ENCODE data around the gene PPME1. TPM values are rescaled to one million over a fixed set of nuclear protein-coding genes. Genes with fewer than 3 reads are reported as not detected.

Gene PPME1
- total and polyA plus RNA-seq, 2 donors (not counting 1 experiment from before 2014, with no cell fraction given): 11.2 to 23.6 TPM

GRCh38 chr11:74288161-74288560 is 117.1 kb downstream of the PPME1 start:
- H3K4me3 Mint-ChIP-seq: no peak overlapping the region
- Histone ChIP-seq H2AFZ (ENCODE audit: insufficient read depth, low read depth, low read length, poor library complexity, severe bottlenecking) (no peak overlapping the region), H3K27me3 (replicated peaks in 1 of 4; ENCODE audit: control extremely low read depth in 1 of 4, control insufficient read depth in 3 of 4, insufficient read depth in 4 of 4, low read length in 3 of 4) (peaks cover 0 to 3% (median 0%) of the 10 kb centered on the region in 4 experiments), H3K4me2 (replicated peaks; ENCODE audit: low read depth, low read length, poor library complexity, severe bottlenecking) (no peak overlapping the region), H3K9ac (ENCODE audit: low read length) (no peak overlapping the region), H3K27ac (ENCODE audit: low read length in 2 of 2) (no peak overlapping the region), H3K36me3 (replicated peaks in 1 of 2; ENCODE audit: control extremely low read depth in 1 of 2, control insufficient read depth in 1 of 2, extremely low read depth in 1 of 2, insufficient read depth in 2 of 2, low read length in 1 of 2) (no peaks in the 10 kb centered on the region), H3K79me2 (ENCODE audit: control insufficient read depth, insufficient read depth, low read length) (no peaks in the 10 kb centered on the region), H3K9me3 (ENCODE audit: control extremely low read depth in 1 of 3, control insufficient read depth in 2 of 3, insufficient read depth in 1 of 3, low read length in 2 of 3) (no peaks in the 10 kb centered on the region), H4K20me1 (ENCODE audit: control insufficient read depth, insufficient read depth, low read length, poor library complexity, severe bottlenecking) (no peaks in the 10 kb centered on the region), H3K4me3 (ENCODE audit: control extremely low read depth in 1 of 5, extremely low read depth in 1 of 5, insufficient read depth in 1 of 5, low read depth in 2 of 5, low read length in 4 of 5) (no peak overlapping the region), H3K4me1 (ENCODE audit: control insufficient read depth in 2 of 2, insufficient read depth in 2 of 2, low read length in 2 of 2) (no peaks in the 10 kb centered on the region)
- DNase-seq: no peak
- no peak overlapping the region for H3K27ac Mint-ChIP-seq
- CTCF ChIA-PET: no interaction called here
- no peak for ATAC-seq (ENCODE audit: low read depth)
- no CpG with 5 or more reads among the region's 1 CpG for WGBS (ENCODE audit: insufficient coverage)
- no peak for TF ChIP-seq EZH2 (IDR thresholded peaks at IDR 0.05; ENCODE audit: borderline replicate concordance, insufficient read depth, low read depth, low read length, poor library complexity, severe bottlenecking)
- TF ChIP-seq, protein P1, sequence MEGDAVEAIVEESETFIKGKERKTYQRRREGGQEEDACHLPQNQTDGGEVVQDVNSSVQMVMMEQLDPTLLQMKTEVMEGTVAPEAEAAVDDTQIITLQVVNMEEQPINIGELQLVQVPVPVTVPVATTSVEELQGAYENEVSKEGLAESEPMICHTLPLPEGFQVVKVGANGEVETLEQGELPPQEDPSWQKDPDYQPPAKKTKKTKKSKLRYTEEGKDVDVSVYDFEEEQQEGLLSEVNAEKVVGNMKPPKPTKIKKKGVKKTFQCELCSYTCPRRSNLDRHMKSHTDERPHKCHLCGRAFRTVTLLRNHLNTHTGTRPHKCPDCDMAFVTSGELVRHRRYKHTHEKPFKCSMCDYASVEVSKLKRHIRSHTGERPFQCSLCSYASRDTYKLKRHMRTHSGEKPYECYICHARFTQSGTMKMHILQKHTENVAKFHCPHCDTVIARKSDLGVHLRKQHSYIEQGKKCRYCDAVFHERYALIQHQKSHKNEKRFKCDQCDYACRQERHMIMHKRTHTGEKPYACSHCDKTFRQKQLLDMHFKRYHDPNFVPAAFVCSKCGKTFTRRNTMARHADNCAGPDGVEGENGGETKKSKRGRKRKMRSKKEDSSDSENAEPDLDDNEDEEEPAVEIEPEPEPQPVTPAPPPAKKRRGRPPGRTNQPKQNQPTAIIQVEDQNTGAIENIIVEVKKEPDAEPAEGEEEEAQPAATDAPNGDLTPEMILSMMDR (IDR thresholded peaks at IDR 0.05): no peak
- intact Hi-C loops (cut with micrococcal nuclease): no loop called here
- H3K27me3 Mint-ChIP-seq: peaks cover 14% of the 10 kb centered on the region
- H3K4me1 Mint-ChIP-seq: no peaks in the 10 kb centered on the region
- H3K9me3 Mint-ChIP-seq (ENCODE audit: insufficient read depth): no peaks in the 10 kb centered on the region
- POLR2A ChIA-PET: no interaction called here

DNA sequence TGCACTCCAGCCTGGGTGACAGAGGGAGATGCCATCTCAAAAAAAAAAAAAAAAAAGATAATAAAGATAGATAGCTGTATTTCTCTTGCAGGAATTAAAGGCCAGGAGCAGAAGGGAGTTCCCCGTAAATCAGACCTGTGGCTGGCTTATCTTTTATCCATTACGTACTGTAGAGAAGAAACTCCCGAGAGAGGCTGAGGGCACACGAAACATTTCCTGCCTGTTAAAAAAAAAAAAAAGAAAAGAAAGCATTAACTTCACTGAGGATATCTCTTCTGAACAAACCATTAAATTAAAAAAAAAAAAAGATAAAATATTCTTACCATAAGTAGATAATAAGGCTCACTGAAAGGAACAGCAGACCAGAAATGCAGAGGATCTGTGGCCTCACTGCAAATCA is 117.8 kb downstream of the PPME1 start:
- ATAC-seq (ENCODE audit: low read depth): no peak
- H3K27me3 ChIP-seq (replicated peaks in 1 of 4; ENCODE audit: control extremely low read depth in 1 of 4, control insufficient read depth in 3 of 4, insufficient read depth in 4 of 4, low read length in 3 of 4): no peaks in the 10 kb centered on the region
- POLR2A ChIA-PET: no interaction called here
- no peak overlapping the region for H3K27ac ChIP-seq (ENCODE audit: low read length in 2 of 2)
- CTCF ChIA-PET: no interaction called here
- no peak overlapping the region for H3K4me2 ChIP-seq (replicated peaks; ENCODE audit: low read depth, low read length, poor library complexity, severe bottlenecking)
- Mint-ChIP-seq H3K4me1 (no peaks in the 10 kb centered on the region), H3K4me3 (no peak overlapping the region), H3K27me3 (peaks cover 15% of the 10 kb centered on the region), H3K27ac (no peak overlapping the region), H3K9me3 (ENCODE audit: insufficient read depth) (no peaks in the 10 kb centered on the region)
- H2AFZ ChIP-seq (ENCODE audit: insufficient read depth, low read depth, low read length, poor library complexity, severe bottlenecking): no peak overlapping the region
- no peak for TF ChIP-seq EZH2 (IDR thresholded peaks at IDR 0.05; ENCODE audit: borderline replicate concordance, insufficient read depth, low read depth, low read length, poor library complexity, severe bottlenecking)
- TF ChIP-seq, protein P1 (IDR thresholded peaks at IDR 0.05): no peak
- no peaks in the 10 kb centered on the region for H4K20me1 ChIP-seq (ENCODE audit: control insufficient read depth, insufficient read depth, low read length, poor library complexity, severe bottlenecking)
- H3K79me2 ChIP-seq (ENCODE audit: control insufficient read depth, insufficient read depth, low read length): no peaks in the 10 kb centered on the region
- H3K4me3 ChIP-seq (ENCODE audit: control extremely low read depth in 1 of 5, extremely low read depth in 1 of 5, insufficient read depth in 1 of 5, low read depth in 2 of 5, low read length in 4 of 5): no peak overlapping the region
- H3K9me3 ChIP-seq (ENCODE audit: control extremely low read depth in 1 of 3, control insufficient read depth in 2 of 3, insufficient read depth in 1 of 3, low read length in 2 of 3): no peaks in the 10 kb centered on the region
- no peaks in the 10 kb centered on the region for H3K36me3 ChIP-seq (replicated peaks in 1 of 2; ENCODE audit: control extremely low read depth in 1 of 2, control insufficient read depth in 1 of 2, extremely low read depth in 1 of 2, insufficient read depth in 2 of 2, low read length in 1 of 2)
- intact Hi-C loops (cut with micrococcal nuclease): no loop called here
- H3K4me1 ChIP-seq (ENCODE audit: control insufficient read depth in 2 of 2, insufficient read depth in 2 of 2, low read length in 2 of 2): no peaks in the 10 kb centered on the region
- DNase-seq: no peak
- no peak overlapping the region for H3K9ac ChIP-seq (ENCODE audit: low read length)
- no CpG with 5 or more reads among the region's 4 CpGs for WGBS (ENCODE audit: insufficient coverage)

Data from B cell (primary cell).